HepG2 (cell line): ENCODE results near the gene SNX21. TPM values are rescaled to one million over a fixed set of nuclear protein-coding genes. Genes with fewer than 3 reads are reported as not detected.

Experiments
- CENPX ChIP-seq: sonication (generic); formaldehyde crosslinking; IDR thresholded peaks from 2 replicates; pipeline ENCODE4 v1.9.0; 2021; ENCODE audit warnings: mild to moderate bottlenecking, missing genetic modification reagents, moderate library complexity
- E2F5 ChIP-seq: sonication (generic); formaldehyde crosslinking; conservative IDR thresholded peaks from 2 replicates; pipeline ENCODE4 v1.4.0; 2020; ENCODE audit warnings: missing genetic modification reagents
- ETV5 ChIP-seq: IDR thresholded peaks from 2 replicates; pipeline ENCODE4 v1.6.1; 2018; ENCODE audit warnings: missing biosample characterization, missing genetic modification reagents, inconsistent platforms, borderline replicate concordance
- IKZF1 ChIP-seq: fragments of 450-650 bp; IDR thresholded peaks from 2 replicates; pipeline ENCODE4 v1.7.1; 2016
- ISL2 ChIP-seq: sonication (generic); formaldehyde crosslinking; IDR thresholded peaks from 2 replicates; pipeline ENCODE4 v1.5.0; 2020; ENCODE audit warnings: missing genetic modification reagents
- ISX ChIP-seq: sonication (generic); formaldehyde crosslinking; conservative IDR thresholded peaks from 2 replicates; pipeline ENCODE4 v1.5.0; 2020; ENCODE audit warnings: missing genetic modification reagents
- NR2F1 ChIP-seq, 2 experiments: fragments of 450-650 bp in 1 of 2; formaldehyde crosslinking in 1 of 2; IDR thresholded peaks; 2 replicates each; pipeline versions ENCODE4 v1.5.0 to v1.6.1; 2016 to 2020; ENCODE audit warnings: mild to moderate bottlenecking in 1 of 2, missing compliant biosample characterization in 1 of 2, missing genetic modification reagents in 1 of 2, moderate library complexity in 1 of 2
- RORA ChIP-seq: sonication (generic); formaldehyde crosslinking; IDR thresholded peaks from 2 replicates; pipeline ENCODE4 v1.5.0; 2020; ENCODE audit warnings: mild to moderate bottlenecking, missing genetic modification reagents, moderate library complexity
- ZBTB4 ChIP-seq: sonication (generic); formaldehyde crosslinking; IDR thresholded peaks from 2 replicates; pipeline ENCODE4 v1.4.0; 2020; ENCODE audit warnings: missing genetic modification reagents, mild to moderate bottlenecking, borderline replicate concordance
- ZEB1 ChIP-seq: IDR thresholded peaks from 2 replicates; pipeline ENCODE4 v1.6.1; 2012; ENCODE audit warnings: mild to moderate bottlenecking, low read depth, inconsistent platforms; ENCODE audit not compliant: insufficient replicate concordance
- ZNF33A ChIP-seq: sonication (generic); formaldehyde crosslinking; IDR thresholded peaks from 2 replicates; pipeline ENCODE4 v1.5.1; 2020; ENCODE audit warnings: missing genetic modification reagents, mild to moderate bottlenecking, moderate library complexity, borderline replicate concordance
- ZNF724P ChIP-seq: sonication (generic); formaldehyde crosslinking; IDR thresholded peaks from 2 replicates; pipeline ENCODE4 v1.8.0; 2022; ENCODE audit warnings: missing genetic modification reagents, borderline replicate concordance
- ZNF790 ChIP-seq: sonication (generic); formaldehyde crosslinking; IDR thresholded peaks from 2 replicates; pipeline ENCODE4 v1.8.0; 2022; ENCODE audit warnings: missing genetic modification reagents, mild to moderate bottlenecking, borderline replicate concordance
- ZSCAN5A ChIP-seq: sonication (generic); formaldehyde crosslinking; IDR thresholded peaks from 2 replicates; pipeline ENCODE4 v1.8.0; 2022; ENCODE audit warnings: mild to moderate bottlenecking, missing genetic modification reagents, borderline replicate concordance
- polyA plus RNA-seq, 8 experiments: library from polyadenylated mRNA; depleted of rRNA in 3 of 8; stranded (reverse) in 7 of 8; unstranded in 1 of 8; fragments of >200 nt; fragmentation: Illumina TruSeq in 4 of 8; extraction: Trizol in 4 of 8; gene quantifications; 2 replicates each; pipeline versions ENCODE4 v1.2.1 to v1.2.3, GENCODE V29; 2011 to 2016; ENCODE audit warnings: low read depth in 4 of 8, missing spikeins in 1 of 8, mixed read lengths in 1 of 8; ENCODE audit not compliant: insufficient read depth in 1 of 8
- total RNA-seq, 5 experiments: library from RNA; depleted of rRNA; stranded (reverse); fragments of >200 nt; fragmentation: Illumina TruSeq; extraction: Trizol; gene quantifications; 2 replicates each; pipeline ENCODE4 v1.2.3, GENCODE V29; 2016; ENCODE audit warnings: low read depth in 1 of 5
- TF ChIP-seq, protein P1 (sequence below): sonication (generic); formaldehyde crosslinking; IDR thresholded peaks from 2 replicates; pipeline ENCODE4 v1.4.0; 2020; ENCODE audit warnings: missing genetic modification reagents
- TF ChIP-seq, protein P2 (sequence below): sonication (generic); formaldehyde crosslinking; IDR thresholded peaks from 2 replicates; pipeline ENCODE4 v1.5.1; 2020; ENCODE audit warnings: missing genetic modification reagents, mild to moderate bottlenecking, borderline replicate concordance

Gene SNX21
- total and polyA plus RNA-seq, 2 of the 13 experiments (the other 11 are each of a cell fraction or from before 2014, with no cell fraction given), result 7.7 to 12.8 TPM

DNA sequence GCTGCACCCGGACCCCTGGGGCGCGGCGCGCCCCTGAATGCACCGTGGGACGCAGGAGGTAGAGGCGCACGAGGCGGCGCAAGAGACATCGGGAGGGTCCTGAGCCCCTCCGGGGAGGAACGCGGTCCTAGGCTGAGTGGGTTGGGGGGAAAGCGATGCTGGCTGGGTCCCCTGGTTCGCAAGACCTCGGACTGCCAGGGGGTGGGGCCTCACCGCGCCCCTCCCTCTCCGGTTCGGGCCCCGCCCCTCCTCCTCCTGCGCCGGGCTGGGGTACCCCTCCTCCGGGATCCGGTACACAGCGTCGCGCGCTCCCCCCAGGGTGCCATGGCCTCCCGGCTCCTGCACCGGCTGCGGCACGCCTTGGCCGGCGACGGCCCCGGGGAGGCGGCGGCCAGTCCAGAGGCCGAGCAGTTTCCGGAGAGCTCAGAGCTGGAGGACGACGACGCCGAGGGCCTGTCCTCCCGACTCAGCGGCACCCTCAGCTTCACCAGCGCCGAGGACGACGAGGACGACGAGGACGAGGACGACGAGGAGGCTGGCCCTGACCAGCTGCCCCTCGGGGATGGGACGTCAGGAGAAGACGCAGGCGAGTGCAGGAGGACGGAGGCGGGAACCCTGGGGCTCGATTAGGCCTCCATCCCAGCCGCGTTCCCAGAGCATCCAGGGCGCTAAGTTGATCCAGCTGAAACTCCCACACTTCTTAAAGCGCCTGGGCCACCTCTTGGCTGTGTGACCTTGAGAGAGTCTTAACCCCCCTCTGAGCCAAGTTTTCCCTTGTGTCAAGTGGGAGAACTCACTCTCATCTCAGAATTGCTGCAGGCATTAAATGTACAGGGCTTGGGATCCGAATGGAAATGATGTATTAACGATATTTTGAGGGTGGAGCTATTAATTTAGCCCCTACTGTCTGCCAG, 541 bp downstream of the SNX21 start (continued):
- TF ChIP-seq ISX (CRISPR knock-in tag), result 0 out of 2 replicates have a peak, but pooled peaks have one; percentile 24
- TF ChIP-seq ZEB1, result peak; percentile 21
- TF ChIP-seq RORA (CRISPR knock-in tag), result no peak
- peak; percentile 75 for TF ChIP-seq ETV5 (CRISPR knock-in tag)
- TF ChIP-seq ZNF790 (CRISPR knock-in tag), result 0 out of 2 replicates have a peak, but pooled peaks have one; percentile 71
- no peak; the same call in 1 of the 2 replicates for TF ChIP-seq E2F5 (CRISPR knock-in tag)
- no peak for TF ChIP-seq NR2F1 (CRISPR knock-in tag; IDR thresholded peaks at IDR 0.05)
- TF ChIP-seq ZNF33A (CRISPR knock-in tag), result no peak
- peak; percentile 34; the same call in 1 of the 2 replicates for TF ChIP-seq ZBTB4
- TF ChIP-seq, protein P1, sequence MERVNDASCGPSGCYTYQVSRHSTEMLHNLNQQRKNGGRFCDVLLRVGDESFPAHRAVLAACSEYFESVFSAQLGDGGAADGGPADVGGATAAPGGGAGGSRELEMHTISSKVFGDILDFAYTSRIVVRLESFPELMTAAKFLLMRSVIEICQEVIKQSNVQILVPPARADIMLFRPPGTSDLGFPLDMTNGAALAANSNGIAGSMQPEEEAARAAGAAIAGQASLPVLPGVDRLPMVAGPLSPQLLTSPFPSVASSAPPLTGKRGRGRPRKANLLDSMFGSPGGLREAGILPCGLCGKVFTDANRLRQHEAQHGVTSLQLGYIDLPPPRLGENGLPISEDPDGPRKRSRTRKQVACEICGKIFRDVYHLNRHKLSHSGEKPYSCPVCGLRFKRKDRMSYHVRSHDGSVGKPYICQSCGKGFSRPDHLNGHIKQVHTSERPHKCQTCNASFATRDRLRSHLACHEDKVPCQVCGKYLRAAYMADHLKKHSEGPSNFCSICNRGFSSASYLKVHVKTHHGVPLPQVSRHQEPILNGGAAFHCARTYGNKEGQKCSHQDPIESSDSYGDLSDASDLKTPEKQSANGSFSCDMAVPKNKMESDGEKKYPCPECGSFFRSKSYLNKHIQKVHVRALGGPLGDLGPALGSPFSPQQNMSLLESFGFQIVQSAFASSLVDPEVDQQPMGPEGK (CRISPR knock-in tag), result peak; percentile 72
- no peak for TF ChIP-seq CENPX (CRISPR knock-in tag)
- TF ChIP-seq IKZF1, result no peak
- no peak; the same call in 1 of the 2 replicates for TF ChIP-seq ZNF724P
- TF ChIP-seq ISL2 (CRISPR knock-in tag), result no peak
- TF ChIP-seq, protein P2, sequence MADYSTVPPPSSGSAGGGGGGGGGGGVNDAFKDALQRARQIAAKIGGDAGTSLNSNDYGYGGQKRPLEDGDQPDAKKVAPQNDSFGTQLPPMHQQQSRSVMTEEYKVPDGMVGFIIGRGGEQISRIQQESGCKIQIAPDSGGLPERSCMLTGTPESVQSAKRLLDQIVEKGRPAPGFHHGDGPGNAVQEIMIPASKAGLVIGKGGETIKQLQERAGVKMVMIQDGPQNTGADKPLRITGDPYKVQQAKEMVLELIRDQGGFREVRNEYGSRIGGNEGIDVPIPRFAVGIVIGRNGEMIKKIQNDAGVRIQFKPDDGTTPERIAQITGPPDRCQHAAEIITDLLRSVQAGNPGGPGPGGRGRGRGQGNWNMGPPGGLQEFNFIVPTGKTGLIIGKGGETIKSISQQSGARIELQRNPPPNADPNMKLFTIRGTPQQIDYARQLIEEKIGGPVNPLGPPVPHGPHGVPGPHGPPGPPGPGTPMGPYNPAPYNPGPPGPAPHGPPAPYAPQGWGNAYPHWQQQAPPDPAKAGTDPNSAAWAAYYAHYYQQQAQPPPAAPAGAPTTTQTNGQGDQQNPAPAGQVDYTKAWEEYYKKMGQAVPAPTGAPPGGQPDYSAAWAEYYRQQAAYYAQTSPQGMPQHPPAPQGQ (CRISPR knock-in tag), result no peak
- TF ChIP-seq ZSCAN5A, result no peak
